ENCODE measurements around the gene ZFYVE28.

Gene ZFYVE28

DNA sequence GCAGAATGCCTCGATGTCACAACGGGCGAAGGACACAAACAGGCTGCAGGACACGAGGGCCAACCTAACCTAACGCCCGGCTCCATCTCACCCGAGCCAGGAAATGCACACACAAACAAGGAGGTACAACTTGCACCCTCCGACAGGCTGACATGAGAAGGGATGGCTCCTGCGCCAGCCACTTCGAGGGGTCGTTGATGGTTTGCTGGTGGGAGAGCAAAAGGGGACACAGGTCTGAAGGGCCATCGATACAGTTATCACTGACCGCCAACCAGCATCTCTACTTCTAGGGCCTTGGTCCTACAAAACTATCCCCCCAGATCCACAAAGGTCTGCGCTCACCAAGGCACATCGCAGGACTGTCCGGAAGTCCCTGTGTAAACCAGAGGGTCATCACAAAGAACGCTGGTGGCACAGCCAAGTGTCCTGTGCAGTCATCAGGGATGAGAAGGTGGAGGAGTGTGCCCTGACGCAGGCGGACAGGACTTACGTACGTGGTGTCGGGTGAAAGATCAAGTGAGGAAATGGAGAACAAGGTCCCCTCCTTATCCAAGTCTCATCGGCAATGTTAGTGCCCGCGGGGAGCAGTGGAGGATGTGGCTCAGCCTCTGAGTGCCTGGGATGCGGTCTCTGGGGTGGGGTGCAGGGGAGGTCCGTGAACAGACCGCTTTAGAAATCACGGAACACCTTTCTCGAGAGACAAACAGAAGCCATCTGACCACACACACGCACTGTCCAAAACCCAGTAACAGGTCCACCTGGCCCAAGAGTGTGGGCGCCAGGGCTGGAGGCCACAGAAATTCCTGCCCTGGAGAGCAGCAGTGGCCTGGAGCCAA lies 163.6 kb downstream of the ZFYVE28 start:
- ChIA-PET POLR2A (no interaction called here), CTCF (no interaction called here)
- DNase-seq = no peak
- Histone ChIP-seq H3K27ac (ENCODE audit: insufficient read depth in 1 of 2, low read depth in 1 of 2, low read length in 2 of 2, poor library complexity in 1 of 2, severe bottlenecking in 2 of 2) (no peak overlapping the region), H3K4me1 (ENCODE audit: control extremely low read depth in 1 of 4, control insufficient read depth in 4 of 4, insufficient read depth in 4 of 4, low read length in 3 of 4) (peaks cover 0 to 12% (median under 1%) of the 10 kb centered on the region in 4 experiments), H3K27me3 (replicated peaks in 2 of 5; ENCODE audit: control insufficient read depth in 4 of 5, insufficient read depth in 5 of 5, low read length in 4 of 5) (no peaks in the 10 kb centered on the region), H3K4me3 (ENCODE audit: control insufficient read depth in 1 of 7, extremely low read depth in 1 of 7, insufficient read depth in 4 of 7, low read depth in 2 of 7, low read length in 6 of 7) (no peak overlapping the region), H3K9me3 (ENCODE audit: control extremely low read depth in 1 of 5, control insufficient read depth in 4 of 5, insufficient read depth in 2 of 5, low read depth in 1 of 5, low read length in 4 of 5) (no peaks in the 10 kb centered on the region), H3K36me3 (ENCODE audit: control insufficient read depth in 4 of 4, insufficient read depth in 4 of 4, low read length in 3 of 4) (peaks cover 10 to 95% (median 32%) of the 10 kb centered on the region in 4 experiments)
- WGBS (ENCODE audit: insufficient coverage) = 94% methylated on average over 23 of the region's 32 CpGs

DNA sequence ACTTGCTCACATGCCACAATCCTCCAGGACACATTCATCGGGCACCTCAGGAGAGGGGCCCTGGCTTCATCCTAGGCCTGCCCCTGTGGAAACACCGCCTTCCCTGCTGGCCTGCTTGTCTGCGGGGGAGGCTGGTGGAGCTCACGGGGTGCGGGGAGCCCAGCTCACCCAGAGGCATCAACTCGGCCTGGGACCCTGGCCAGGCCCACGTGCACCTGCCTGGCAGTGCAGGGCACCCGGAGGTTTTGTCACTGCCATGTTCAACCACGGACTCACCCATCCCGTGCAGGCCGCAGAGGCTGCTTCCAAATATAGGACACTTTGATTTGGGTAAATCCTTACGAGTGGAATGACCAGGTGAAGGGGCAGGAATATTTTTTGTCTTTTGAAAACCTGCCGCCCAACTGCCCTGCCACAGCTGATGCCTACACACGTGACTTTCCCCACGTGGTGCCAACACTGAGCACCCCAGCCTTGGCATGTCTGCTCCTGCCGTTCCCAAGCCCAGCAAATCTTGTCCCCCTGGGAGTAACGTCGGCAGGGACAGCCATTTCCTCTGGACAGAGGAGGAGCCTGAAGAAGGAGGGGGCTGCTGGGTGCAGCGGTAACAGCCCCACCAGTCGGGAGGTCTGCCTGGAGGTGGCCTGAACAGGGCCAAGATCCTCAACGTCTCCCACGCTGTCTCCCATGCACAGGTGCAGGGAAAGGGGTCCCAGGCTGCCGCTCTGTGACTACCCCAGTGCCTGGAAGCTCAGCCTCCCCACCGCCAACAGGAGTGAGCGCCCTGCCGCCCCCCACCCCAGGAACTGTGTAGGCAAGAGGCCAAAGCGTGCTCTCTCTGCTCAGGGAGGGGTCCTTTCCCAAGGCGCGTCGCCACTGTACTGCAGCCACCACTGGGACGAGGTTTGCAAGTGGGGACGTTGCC lies 165.0 kb downstream of the ZFYVE28 start:
- H3K36me3 ChIP-seq (ENCODE audit: control insufficient read depth in 4 of 4, insufficient read depth in 4 of 4, low read length in 3 of 4) = peaks cover 9 to 98% (median 35%) of the 10 kb centered on the region in 4 experiments
- DNase-seq = no peak
- ChIA-PET CTCF (interaction anchor here (0.6 kb wide), 1 partner anchor 12 kb away, joined by 3 read pairs; the partner anchor contains the start of genes HAUS3 and POLN), POLR2A (no interaction called here)
- no peaks in the 10 kb centered on the region for H3K27me3 ChIP-seq (replicated peaks in 2 of 5; ENCODE audit: control insufficient read depth in 4 of 5, insufficient read depth in 5 of 5, low read length in 4 of 5)
- H3K27ac ChIP-seq (ENCODE audit: insufficient read depth in 1 of 2, low read depth in 1 of 2, low read length in 2 of 2, poor library complexity in 1 of 2, severe bottlenecking in 2 of 2) = no peak overlapping the region
- 95% methylated on average over 22 of the region's 32 CpGs for WGBS (ENCODE audit: insufficient coverage)
- H3K4me1 ChIP-seq (ENCODE audit: control extremely low read depth in 1 of 4, control insufficient read depth in 4 of 4, insufficient read depth in 4 of 4, low read length in 3 of 4) = peaks cover 0 to 3% (median 0%) of the 10 kb centered on the region in 4 experiments
- no peaks in the 10 kb centered on the region for H3K9me3 ChIP-seq (ENCODE audit: control extremely low read depth in 1 of 5, control insufficient read depth in 4 of 5, insufficient read depth in 2 of 5, low read depth in 1 of 5, low read length in 4 of 5)
- no peak overlapping the region for H3K4me3 ChIP-seq (ENCODE audit: control insufficient read depth in 1 of 7, extremely low read depth in 1 of 7, insufficient read depth in 4 of 7, low read depth in 2 of 7, low read length in 6 of 7)

DNA sequence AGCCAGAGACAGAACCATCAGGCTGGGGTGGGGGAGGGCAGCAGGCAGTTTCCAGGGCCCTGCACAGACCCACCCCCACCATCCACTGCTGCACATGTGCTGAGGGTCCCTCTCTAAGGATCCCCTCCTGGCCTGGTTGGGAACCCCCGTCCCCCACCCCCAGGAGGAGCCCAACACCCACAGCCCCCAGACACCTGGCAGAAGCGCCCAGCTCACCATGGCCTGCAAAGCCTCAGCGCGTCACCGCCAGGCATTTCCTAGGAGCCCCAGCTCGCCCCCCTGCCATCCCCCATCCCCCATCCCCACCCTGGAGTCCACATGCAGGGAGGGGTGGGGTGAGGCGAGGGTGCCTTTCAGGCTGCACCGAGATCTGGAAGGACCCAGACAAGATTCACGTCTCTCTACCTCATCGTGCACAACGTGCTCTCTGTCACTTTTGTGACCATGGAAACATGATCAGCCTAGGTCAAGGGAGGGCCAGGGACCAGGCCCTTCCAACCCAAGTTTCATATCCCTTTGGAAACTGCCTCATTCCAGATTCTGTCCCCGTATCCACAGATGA lies 165.8 kb downstream of the ZFYVE28 start:
- WGBS (ENCODE audit: insufficient coverage) = 98% methylated on average over 5 of the region's 12 CpGs
- no peaks in the 10 kb centered on the region for H3K9me3 ChIP-seq (ENCODE audit: control extremely low read depth in 1 of 5, control insufficient read depth in 4 of 5, insufficient read depth in 2 of 5, low read depth in 1 of 5, low read length in 4 of 5)
- no peaks in the 10 kb centered on the region for H3K27me3 ChIP-seq (replicated peaks in 2 of 5; ENCODE audit: control insufficient read depth in 4 of 5, insufficient read depth in 5 of 5, low read length in 4 of 5)
- ChIA-PET CTCF (interaction anchor here (0.6 kb wide), 1 partner anchor 11 kb away, joined by 3 read pairs; the partner anchor contains the start of genes HAUS3 and POLN), POLR2A (no interaction called here)
- no peak overlapping the region for H3K27ac ChIP-seq (ENCODE audit: insufficient read depth in 1 of 2, low read depth in 1 of 2, low read length in 2 of 2, poor library complexity in 1 of 2, severe bottlenecking in 2 of 2)
- peaks cover 0 to 3% (median 0%) of the 10 kb centered on the region in 4 experiments for H3K4me1 ChIP-seq (ENCODE audit: control extremely low read depth in 1 of 4, control insufficient read depth in 4 of 4, insufficient read depth in 4 of 4, low read length in 3 of 4)
- DNase-seq = no peak
- H3K4me3 ChIP-seq (ENCODE audit: control insufficient read depth in 1 of 7, extremely low read depth in 1 of 7, insufficient read depth in 4 of 7, low read depth in 2 of 7, low read length in 6 of 7) = no peak overlapping the region
- peaks cover 7 to 97% (median 36%) of the 10 kb centered on the region in 4 experiments for H3K36me3 ChIP-seq (ENCODE audit: control insufficient read depth in 4 of 4, insufficient read depth in 4 of 4, low read length in 3 of 4)

DNA sequence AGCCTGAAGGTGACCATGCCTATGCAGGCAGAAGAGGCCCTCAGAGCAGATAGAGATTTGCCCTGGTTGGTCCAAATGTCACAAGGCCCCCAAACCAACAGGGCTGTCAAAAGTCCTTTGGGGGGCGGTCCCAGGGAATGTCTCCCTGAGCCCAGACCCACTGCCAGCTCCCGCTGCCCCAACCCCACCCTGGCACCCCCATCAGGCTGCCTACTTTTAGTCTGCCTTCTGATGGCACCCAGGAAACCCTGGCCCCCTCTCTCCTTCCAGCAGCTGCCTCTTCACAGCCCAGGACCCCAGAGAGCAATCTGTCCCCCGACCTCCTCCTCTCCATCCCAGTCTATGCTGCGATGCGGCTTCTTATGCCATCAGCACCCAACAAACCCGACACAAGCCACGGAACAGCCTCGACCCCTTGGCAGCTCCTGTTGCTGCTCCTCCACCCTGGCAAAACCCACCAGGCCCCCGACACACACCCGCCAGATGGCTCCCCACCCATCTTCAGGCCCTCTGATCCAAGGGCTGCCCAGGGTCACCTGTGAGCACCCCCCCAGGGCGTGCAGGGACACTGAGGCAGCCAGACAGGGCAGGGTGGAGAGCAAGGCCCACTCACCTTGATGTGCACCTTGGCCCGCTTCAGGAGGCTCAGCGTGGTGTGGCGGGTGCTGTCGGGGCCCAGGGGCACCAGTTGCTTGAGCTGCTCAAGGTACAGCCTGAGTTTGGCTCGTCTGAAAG lies 166.5 kb downstream of the ZFYVE28 start:
- no peaks in the 10 kb centered on the region for H3K4me1 ChIP-seq (ENCODE audit: control extremely low read depth in 1 of 4, control insufficient read depth in 4 of 4, insufficient read depth in 4 of 4, low read length in 3 of 4)
- H3K36me3 ChIP-seq (ENCODE audit: control insufficient read depth in 4 of 4, insufficient read depth in 4 of 4, low read length in 3 of 4) = peaks cover 5 to 96% (median 34%) of the 10 kb centered on the region in 4 experiments
- no peak overlapping the region for H3K4me3 ChIP-seq (ENCODE audit: control insufficient read depth in 1 of 7, extremely low read depth in 1 of 7, insufficient read depth in 4 of 7, low read depth in 2 of 7, low read length in 6 of 7)
- POLR2A ChIA-PET = no interaction called here
- H3K27me3 ChIP-seq (replicated peaks in 2 of 5; ENCODE audit: control insufficient read depth in 4 of 5, insufficient read depth in 5 of 5, low read length in 4 of 5) = no peaks in the 10 kb centered on the region
- no peak for DNase-seq
- no peak overlapping the region for H3K27ac ChIP-seq (ENCODE audit: insufficient read depth in 1 of 2, low read depth in 1 of 2, low read length in 2 of 2, poor library complexity in 1 of 2, severe bottlenecking in 2 of 2)
- no peaks in the 10 kb centered on the region for H3K9me3 ChIP-seq (ENCODE audit: control extremely low read depth in 1 of 5, control insufficient read depth in 4 of 5, insufficient read depth in 2 of 5, low read depth in 1 of 5, low read length in 4 of 5)
- WGBS (ENCODE audit: insufficient coverage) = 97% methylated on average over 13 of the region's 16 CpGs
- CTCF ChIA-PET = interaction anchor here (1.1 kb wide), 1 partner anchor 102 kb away, joined by 3 read pairs; no protein-coding TSS in a partner anchor

DNA sequence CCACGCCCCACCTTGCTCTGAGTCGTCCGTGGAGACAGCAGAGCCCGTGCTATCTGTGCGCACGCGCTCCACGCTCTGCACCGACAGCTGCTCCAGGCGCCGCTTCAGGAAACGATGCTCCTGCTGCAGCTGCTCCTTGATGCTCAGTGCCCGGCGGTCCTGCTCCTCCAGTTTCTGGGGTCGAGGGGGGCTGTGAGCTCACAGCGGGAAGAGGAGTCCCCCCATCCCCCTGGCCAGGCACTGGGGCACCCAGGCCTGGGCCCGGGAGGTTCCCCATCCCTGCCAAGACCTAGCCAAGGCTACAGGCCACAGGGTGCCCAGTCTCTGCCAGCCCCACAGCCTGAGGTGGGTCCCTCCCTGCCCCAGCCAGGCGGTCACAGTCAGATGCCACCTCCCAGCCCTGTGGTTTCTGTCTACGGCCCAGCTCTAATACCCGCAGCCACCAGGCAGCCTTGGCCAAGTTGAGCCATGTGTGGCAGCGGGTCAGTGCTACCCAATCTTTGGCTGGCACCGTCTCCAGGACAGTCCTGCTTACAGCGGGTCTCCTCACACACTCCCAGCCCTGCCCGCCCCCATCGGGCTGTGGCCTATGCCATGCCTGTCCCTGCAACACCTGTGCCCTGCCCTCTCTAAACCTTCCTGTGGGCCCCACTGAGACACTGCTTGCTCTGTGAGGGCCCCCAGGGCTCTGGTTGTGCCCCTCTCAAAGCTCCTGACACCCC lies 167.2 kb downstream of the ZFYVE28 start:
- no peak for DNase-seq
- WGBS (ENCODE audit: insufficient coverage) = 96% methylated on average over 24 of the region's 25 CpGs
- Histone ChIP-seq H3K27ac (ENCODE audit: insufficient read depth in 1 of 2, low read depth in 1 of 2, low read length in 2 of 2, poor library complexity in 1 of 2, severe bottlenecking in 2 of 2) (no peak overlapping the region), H3K9me3 (ENCODE audit: control extremely low read depth in 1 of 5, control insufficient read depth in 4 of 5, insufficient read depth in 2 of 5, low read depth in 1 of 5, low read length in 4 of 5) (no peaks in the 10 kb centered on the region), H3K27me3 (replicated peaks in 2 of 5; ENCODE audit: control insufficient read depth in 4 of 5, insufficient read depth in 5 of 5, low read length in 4 of 5) (no peaks in the 10 kb centered on the region), H3K4me1 (ENCODE audit: control extremely low read depth in 1 of 4, control insufficient read depth in 4 of 4, insufficient read depth in 4 of 4, low read length in 3 of 4) (no peaks in the 10 kb centered on the region), H3K4me3 (ENCODE audit: control insufficient read depth in 1 of 7, extremely low read depth in 1 of 7, insufficient read depth in 4 of 7, low read depth in 2 of 7, low read length in 6 of 7) (no peak overlapping the region), H3K36me3 (ENCODE audit: control insufficient read depth in 4 of 4, insufficient read depth in 4 of 4, low read length in 3 of 4) (peaks cover 5 to 89% (median 34%) of the 10 kb centered on the region in 4 experiments)
- CTCF ChIA-PET = interaction anchor here (1.1 kb wide), 1 partner anchor 103 kb away, joined by 3 read pairs; no protein-coding TSS in a partner anchor
- POLR2A ChIA-PET = interaction anchor here (1.4 kb wide), 1 partner anchor 9 kb away, joined by 4 read pairs; the partner anchor contains the start of genes HAUS3 and POLN
